Keratinocyte (primary cell): ENCODE measurements around the gene ABLIM1. TPM values are rescaled to one million over a fixed set of nuclear protein-coding genes. Genes with fewer than 3 reads are reported as not detected.

ENCODE experiments used
- DNase-seq: peaks from one replicate; pipeline ENCODE4 v3.0.0-alpha.2; 2011; ENCODE audit warnings: low read depth, missing footprints, low spot score
- FAIRE-seq: peaks from 2 replicates; lab custom pipeline; 2011; peaks lifted over from hg19 to GRCh38; lab: Jason Lieb, UNC
- H2AFZ ChIP-seq: 2 replicates; pipeline ENCODE4 v1.6.0; 2012; ENCODE audit warnings: low read length, control low read depth, inconsistent platforms; ENCODE audit not compliant: control insufficient read depth
- H3K27ac ChIP-seq: 2 replicates; pipeline ENCODE4 v1.5.1; 2011; ENCODE audit warnings: low read length; ENCODE audit not compliant: control insufficient read depth, insufficient read depth
- H3K27me3 ChIP-seq: 3 replicates; pipeline ENCODE4 v1.6.0; 2011; ENCODE audit warnings: low read length; ENCODE audit not compliant: control insufficient read depth, insufficient read depth; ENCODE audit errors: extremely low read depth
- H3K36me3 ChIP-seq, 2 experiments: 2 replicates in 1 of 2; 3 replicates in 1 of 2; pipeline ENCODE4 v1.5.1; 2011; ENCODE audit warnings: low read length in 2 of 2, mild to moderate bottlenecking in 1 of 2; ENCODE audit not compliant: control insufficient read depth in 2 of 2, insufficient read depth in 2 of 2; ENCODE audit errors: extremely low read depth in 1 of 2
- H3K4me1 ChIP-seq: 3 replicates; pipeline ENCODE4 v1.5.1; 2011; ENCODE audit warnings: low read length; ENCODE audit not compliant: control insufficient read depth, insufficient read depth; ENCODE audit errors: extremely low read depth
- H3K4me2 ChIP-seq: 3 replicates; pipeline ENCODE4 v1.6.0; 2011; ENCODE audit warnings: low read depth, low read length; ENCODE audit not compliant: control insufficient read depth, insufficient read depth; ENCODE audit errors: extremely low read depth
- H3K4me3 ChIP-seq, 3 experiments: fragments of 200-600 bp in 1 of 3; sonication (generic) in 1 of 3; 2 replicates in 2 of 3; 3 replicates in 1 of 3; pipeline ENCODE4 v1.5.1; 2011 to 2016; ENCODE audit warnings: low read length in 3 of 3, mild to moderate bottlenecking in 3 of 3, control low read depth in 2 of 3, inconsistent platforms in 1 of 3, low read depth in 1 of 3, mixed read lengths in 1 of 3, mixed run types in 1 of 3, moderate library complexity in 1 of 3; ENCODE audit not compliant: control insufficient read depth in 2 of 3, insufficient read depth in 2 of 3; ENCODE audit errors: extremely low read depth in 1 of 3
- H3K79me2 ChIP-seq: 2 replicates; pipeline ENCODE4 v1.6.0; 2012; ENCODE audit warnings: low read length; ENCODE audit not compliant: control insufficient read depth, insufficient read depth
- H3K9ac ChIP-seq: 3 replicates; pipeline ENCODE4 v1.6.0; 2011; ENCODE audit warnings: low read length; ENCODE audit not compliant: control insufficient read depth, insufficient read depth; ENCODE audit errors: extremely low read depth
- H3K9me1 ChIP-seq: 3 replicates; pipeline ENCODE4 v1.6.0; 2011; ENCODE audit warnings: low read length; ENCODE audit not compliant: control insufficient read depth, insufficient read depth; ENCODE audit errors: extremely low read depth
- H3K9me3 ChIP-seq: 2 replicates; pipeline ENCODE4 v1.5.1; 2012; ENCODE audit warnings: low read depth, low read length; ENCODE audit not compliant: control insufficient read depth
- H4K20me1 ChIP-seq: 3 replicates; pipeline ENCODE4 v1.6.0; 2011; ENCODE audit warnings: low read length; ENCODE audit not compliant: control insufficient read depth, insufficient read depth; ENCODE audit errors: extremely low read depth
- CTCF ChIP-seq, 3 experiments: IDR thresholded peaks in 1 of 3; conservative IDR thresholded peaks in 1 of 3; optimal IDR thresholded peaks in 1 of 3; 2 replicates in 2 of 3; 3 replicates in 1 of 3; pipeline versions ENCODE3 to v1.5.1; 2011; ENCODE audit warnings: low read length in 3 of 3, mild to moderate bottlenecking in 3 of 3, moderate library complexity in 2 of 3, control low read depth in 1 of 3, inconsistent platforms in 1 of 3; ENCODE audit not compliant: insufficient read depth in 2 of 3; ENCODE audit errors: extremely low read depth in 1 of 3
- EZH2 ChIP-seq: IDR thresholded peaks from one replicate; pipeline ENCODE4 v1.6.1; 2012; ENCODE audit warnings: inconsistent platforms, mild to moderate bottlenecking, low read length, moderate library complexity
- dilution Hi-C: fragments of 300-500 bp; cut with MboI; formaldehyde crosslinking; loops from one replicate; pipeline ENCODE4 v1.7.0; 2020; ENCODE audit warnings: low sequenced_read_pairs; ENCODE audit not compliant: extremely low pct_ligation_motif_present
- polyA plus RNA-seq, 5 experiments: library from polyadenylated mRNA; depleted of rRNA in 3 of 5; stranded (reverse) in 3 of 5; stranded (forward) in 1 of 5; unstranded in 1 of 5; fragments of >200 nt; gene quantifications; 1 replicate in 1 of 5; 2 replicates in 3 of 5; 3 replicates in 1 of 5; pipeline versions ENCODE4 v1.2.1 to v1.2.3, GENCODE V29; 2011 to 2012; ENCODE audit warnings: missing spikeins in 2 of 5, low read depth in 1 of 5, low replicate concordance in 1 of 5

ABLIM1 gene
- polyA plus RNA-seq, 1 donor (not counting 4 experiments of a cell fraction or from before 2014, with no cell fraction given): 55.2 TPM

- Histone ChIP-seq H3K9me1 (no peaks in the 10 kb centered on the region), H3K4me2 (no peak overlapping the region), H3K4me3 (no peak overlapping the region), H3K27me3 (no peaks in the 10 kb centered on the region), H3K36me3 (no peaks in the 10 kb centered on the region), H3K9ac (no peak overlapping the region), H4K20me1 (no peaks in the 10 kb centered on the region), H3K79me2 (no peaks in the 10 kb centered on the region), H3K4me1 (no peaks in the 10 kb centered on the region), H2AFZ (no peak overlapping the region), H3K27ac (no peak overlapping the region), H3K9me3 (no peaks in the 10 kb centered on the region)
- DNase-seq (no peak), FAIRE-seq (no peak)
- TF ChIP-seq EZH2: no peak
- TF ChIP-seq CTCF (optimal IDR thresholded peaks at IDR 0.05 in 1 of 3, IDR thresholded peaks at IDR 0.05 in 1 of 3, conservative IDR thresholded peaks at IDR 0.05 in 1 of 3; ENCODE audit: extremely low read depth in 1 of 3, insufficient read depth in 2 of 3, low read length in 3 of 3): no peak
- dilution Hi-C loops: loop anchor here (10.0 kb wide), 1 partner anchor 141 kb away; no protein-coding TSS in a partner anchor
These were observed 104.6 kb downstream of the ABLIM1 start for GRCh38 chr10:114553436-114553835.

GRCh38 chr10:114552050-114552449, 106.0 kb downstream of the ABLIM1 start:
- DNase-seq: no peak

More at GRCh38 chr10:114552050-114552449, 106.0 kb downstream of the ABLIM1 start:
- H3K79me2 ChIP-seq: no peaks in the 10 kb centered on the region
- H3K4me1 ChIP-seq: no peaks in the 10 kb centered on the region
- no peaks in the 10 kb centered on the region for H3K36me3 ChIP-seq
- dilution Hi-C loops: loop anchor here (10.0 kb wide), 1 partner anchor 143 kb away; no protein-coding TSS in a partner anchor
- no peak overlapping the region for H3K4me2 ChIP-seq
- FAIRE-seq: no peak
- H4K20me1 ChIP-seq: no peaks in the 10 kb centered on the region
- H3K9me3 ChIP-seq: no peaks in the 10 kb centered on the region
- H3K27me3 ChIP-seq: no peaks in the 10 kb centered on the region
- no peak overlapping the region for H3K27ac ChIP-seq
- H3K9ac ChIP-seq: no peak overlapping the region
- H2AFZ ChIP-seq: no peak overlapping the region
- no peak for TF ChIP-seq CTCF (optimal IDR thresholded peaks at IDR 0.05 in 1 of 3, IDR thresholded peaks at IDR 0.05 in 1 of 3, conservative IDR thresholded peaks at IDR 0.05 in 1 of 3; ENCODE audit: extremely low read depth in 1 of 3, insufficient read depth in 2 of 3, low read length in 3 of 3)
- TF ChIP-seq EZH2: no peak
- no peak overlapping the region for H3K4me3 ChIP-seq
- no peaks in the 10 kb centered on the region for H3K9me1 ChIP-seq
